GM12875 (cell line): ENCODE data around the gene SYNPO2L.

ENCODE experiments used
- H3K4me3 ChIP-seq: one replicate; pipeline ENCODE4 v1.5.1; 2011; ENCODE audit warnings: low read depth, low read length, control low read depth
- CTCF ChIP-seq: IDR thresholded peaks from 2 replicates; pipeline ENCODE4 v1.5.1; 2011; ENCODE audit warnings: low read depth, mild to moderate bottlenecking, control low read depth, inconsistent platforms, low read length, moderate library complexity, borderline replicate concordance; ENCODE audit not compliant: insufficient read depth

The SYNPO2L gene

GRCh38 chr10:73647875-73648651 lies 7.8 kb downstream of the SYNPO2L start:
- H3K4me3 ChIP-seq = peak overlapping the region; percentile 81
- no peak for TF ChIP-seq CTCF

- no peak for TF ChIP-seq CTCF
- H3K4me3 ChIP-seq = peak overlapping the region; percentile 81
These were observed 8.5 kb downstream of the SYNPO2L start for GRCh38 chr10:73647211-73647874.

GRCh38 chr10:73646598-73647041 lies 9.2 kb downstream of the SYNPO2L start:
- no peak for TF ChIP-seq CTCF
- H3K4me3 ChIP-seq = no peak overlapping the region

GRCh38 chr10:73645251-73645650 lies 10.6 kb downstream of the SYNPO2L start:
- TF ChIP-seq CTCF = no peak
- no peak overlapping the region for H3K4me3 ChIP-seq

GRCh38 chr10:73644767-73645166 lies 11.1 kb downstream of the SYNPO2L start:
- TF ChIP-seq CTCF = no peak
- H3K4me3 ChIP-seq = no peak overlapping the region

GRCh38 chr10:73644015-73644743 lies 11.7 kb downstream of the SYNPO2L start:
- peak; percentile 73 for TF ChIP-seq CTCF
- H3K4me3 ChIP-seq = no peak overlapping the region
